Measurements from ENCODE around the gene CDR2.

The CDR2 gene

GRCh38 chr16:22296225-22297113 is 78.0 kb downstream of the CDR2 start:
- peak overlapping the region; percentile 96 for H3K27ac ChIP-seq
- no peak for TF ChIP-seq ZFX (IDR thresholded peaks at IDR 0.05; ENCODE audit: borderline replicate concordance)
- TF ChIP-seq CTCF (IDR thresholded peaks at IDR 0.05), result no peak
